ENCODE results near the gene RUNX2. TPM values are rescaled to one million over a fixed set of nuclear protein-coding genes. Genes with fewer than 3 reads are reported as not detected.

The RUNX2 gene
- total and polyA plus RNA-seq, 2 donors from 2014 or later: 2.3 to 4.7 TPM

- Histone ChIP-seq H3K4me3 (ENCODE audit: low read length in 3 of 3) (peak overlapping the region; percentile 65 to 99 (median 95)), H3K27me3 (ENCODE audit: control insufficient read depth, insufficient read depth, low read length) (no peaks in the 10 kb centered on the region), H3K27ac (ENCODE audit: low read depth in 2 of 2, low read length in 2 of 2) (peak overlapping the region; percentile 94 to 96), H3K4me1 (ENCODE audit: control insufficient read depth in 2 of 3, insufficient read depth in 2 of 3, low read depth in 1 of 3, low read length in 3 of 3) (peaks cover 0 to 3% (median 2%) of the 10 kb centered on the region in 3 donors), H3K36me3 (ENCODE audit: control insufficient read depth in 2 of 3, insufficient read depth in 3 of 3, low read length in 3 of 3) (no peaks in the 10 kb centered on the region), H3K9ac (ENCODE audit: low read length in 3 of 3) (peak overlapping the region; percentile 13 to 99 (median 93)), H3K9me3 (ENCODE audit: control insufficient read depth in 2 of 3, insufficient read depth in 1 of 3, low read length in 3 of 3) (no peaks in the 10 kb centered on the region)
- DNase-seq (peak in 2 of 5 donors; percentile 19), FAIRE-seq (no peak)
- intact Hi-C loops (cut with DNase I): no loop called here
- no peak for TF ChIP-seq CTCF (IDR thresholded peaks at IDR 0.05; ENCODE audit: borderline replicate concordance, extremely low read depth, insufficient read depth)
These were observed 48.3 kb downstream of the RUNX2 start for GRCh38 chr6:45376310-45377042.

GRCh38 chr6:45377043-45377553, 49.0 kb downstream of the RUNX2 start:
- no peak for TF ChIP-seq CTCF (IDR thresholded peaks at IDR 0.05; ENCODE audit: borderline replicate concordance, extremely low read depth, insufficient read depth)
- H3K4me3 ChIP-seq (ENCODE audit: low read length in 3 of 3): peak overlapping the region; percentile 65 to 99 (median 95)
- H3K9ac ChIP-seq (ENCODE audit: low read length in 3 of 3): peak overlapping the region; percentile 13 to 99 (median 93)
- DNase-seq: peak in 2 of 5 donors; percentile 45 to 68
- no peaks in the 10 kb centered on the region for H3K36me3 ChIP-seq (ENCODE audit: control insufficient read depth in 2 of 3, insufficient read depth in 3 of 3, low read length in 3 of 3)
- H3K9me3 ChIP-seq (ENCODE audit: control insufficient read depth in 2 of 3, insufficient read depth in 1 of 3, low read length in 3 of 3): no peaks in the 10 kb centered on the region
- peak overlapping the region; percentile 94 to 96 for H3K27ac ChIP-seq (ENCODE audit: low read depth in 2 of 2, low read length in 2 of 2)
- no peak for FAIRE-seq
- intact Hi-C loops (cut with DNase I): no loop called here
- no peaks in the 10 kb centered on the region for H3K27me3 ChIP-seq (ENCODE audit: control insufficient read depth, insufficient read depth, low read length)
- H3K4me1 ChIP-seq (ENCODE audit: control insufficient read depth in 2 of 3, insufficient read depth in 2 of 3, low read depth in 1 of 3, low read length in 3 of 3): peaks cover 0 to 3% (median 2%) of the 10 kb centered on the region in 3 donors

- no peak for TF ChIP-seq CTCF (IDR thresholded peaks at IDR 0.05; ENCODE audit: borderline replicate concordance, extremely low read depth, insufficient read depth)
- peak within 1 kb of the TSS; percentile 65 to 99 (median 95) for H3K4me3 ChIP-seq (ENCODE audit: low read length in 3 of 3)
- H3K9ac ChIP-seq (ENCODE audit: low read length in 3 of 3): peak within 1 kb of the TSS; percentile 93 to 99 (median 97)
- H3K27me3 ChIP-seq (ENCODE audit: control insufficient read depth, insufficient read depth, low read length): no peaks in the 10 kb centered on the region
- no peaks in the 10 kb centered on the region for H3K9me3 ChIP-seq (ENCODE audit: control insufficient read depth in 2 of 3, insufficient read depth in 1 of 3, low read length in 3 of 3)
- H3K4me1 ChIP-seq (ENCODE audit: control insufficient read depth in 2 of 3, insufficient read depth in 2 of 3, low read depth in 1 of 3, low read length in 3 of 3): peaks cover 0 to 3% (median 2%) of the 10 kb centered on the region in 3 donors
- no peak for FAIRE-seq
- no peaks in the 10 kb centered on the region for H3K36me3 ChIP-seq (ENCODE audit: control insufficient read depth in 2 of 3, insufficient read depth in 3 of 3, low read length in 3 of 3)
- peak within 1 kb of the TSS; percentile 94 to 96 for H3K27ac ChIP-seq (ENCODE audit: low read depth in 2 of 2, low read length in 2 of 2)
- intact Hi-C loops (cut with DNase I): no loop called here
- peak; percentile 96 to 99 (median 97) for DNase-seq
These were observed 49.6 kb downstream of the RUNX2 start, which contains the start of gene SUPT3H for GRCh38 chr6:45377554-45378333. SUPT3H (minus strand) TSS chr6:45377934.
